ENCODE data around the gene CRACR2B.

DNA sequence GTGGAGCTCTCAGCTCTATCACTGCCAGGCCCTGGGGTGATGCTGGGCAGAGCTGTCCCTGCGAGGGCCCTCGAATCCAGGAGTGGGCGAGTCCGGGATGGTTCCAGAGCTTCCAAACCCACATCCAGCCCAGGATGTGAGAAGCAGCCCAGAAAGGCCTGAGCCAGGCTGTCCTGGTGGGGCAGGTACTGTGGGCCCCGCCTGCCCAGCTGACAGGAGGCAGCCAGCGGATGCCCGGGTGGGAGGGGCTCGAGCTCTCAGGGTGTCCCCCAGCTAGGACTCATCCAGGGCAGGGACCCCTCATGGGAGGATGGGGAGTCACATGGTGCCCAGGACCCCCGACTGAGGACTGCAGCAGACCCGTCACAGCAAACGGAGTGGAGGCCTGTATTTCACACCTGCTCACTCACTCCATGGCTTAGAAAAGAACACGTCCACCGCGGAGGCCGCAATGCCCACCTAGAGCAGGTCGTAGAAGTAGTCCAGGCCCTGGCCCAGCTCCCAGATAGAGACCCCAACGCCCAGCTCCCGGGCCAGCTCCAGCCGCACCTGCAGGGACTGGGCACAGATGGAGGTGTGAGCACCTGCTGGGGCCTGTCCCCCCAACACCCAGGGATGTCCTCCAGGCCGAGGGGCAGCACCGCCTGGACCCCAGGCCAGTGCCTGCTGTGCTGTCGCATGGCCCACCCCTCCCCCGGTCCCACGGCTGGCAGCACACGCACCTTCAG lies 41.8 kb downstream of the CRACR2B start:
- TF ChIP-seq, protein P1, sequence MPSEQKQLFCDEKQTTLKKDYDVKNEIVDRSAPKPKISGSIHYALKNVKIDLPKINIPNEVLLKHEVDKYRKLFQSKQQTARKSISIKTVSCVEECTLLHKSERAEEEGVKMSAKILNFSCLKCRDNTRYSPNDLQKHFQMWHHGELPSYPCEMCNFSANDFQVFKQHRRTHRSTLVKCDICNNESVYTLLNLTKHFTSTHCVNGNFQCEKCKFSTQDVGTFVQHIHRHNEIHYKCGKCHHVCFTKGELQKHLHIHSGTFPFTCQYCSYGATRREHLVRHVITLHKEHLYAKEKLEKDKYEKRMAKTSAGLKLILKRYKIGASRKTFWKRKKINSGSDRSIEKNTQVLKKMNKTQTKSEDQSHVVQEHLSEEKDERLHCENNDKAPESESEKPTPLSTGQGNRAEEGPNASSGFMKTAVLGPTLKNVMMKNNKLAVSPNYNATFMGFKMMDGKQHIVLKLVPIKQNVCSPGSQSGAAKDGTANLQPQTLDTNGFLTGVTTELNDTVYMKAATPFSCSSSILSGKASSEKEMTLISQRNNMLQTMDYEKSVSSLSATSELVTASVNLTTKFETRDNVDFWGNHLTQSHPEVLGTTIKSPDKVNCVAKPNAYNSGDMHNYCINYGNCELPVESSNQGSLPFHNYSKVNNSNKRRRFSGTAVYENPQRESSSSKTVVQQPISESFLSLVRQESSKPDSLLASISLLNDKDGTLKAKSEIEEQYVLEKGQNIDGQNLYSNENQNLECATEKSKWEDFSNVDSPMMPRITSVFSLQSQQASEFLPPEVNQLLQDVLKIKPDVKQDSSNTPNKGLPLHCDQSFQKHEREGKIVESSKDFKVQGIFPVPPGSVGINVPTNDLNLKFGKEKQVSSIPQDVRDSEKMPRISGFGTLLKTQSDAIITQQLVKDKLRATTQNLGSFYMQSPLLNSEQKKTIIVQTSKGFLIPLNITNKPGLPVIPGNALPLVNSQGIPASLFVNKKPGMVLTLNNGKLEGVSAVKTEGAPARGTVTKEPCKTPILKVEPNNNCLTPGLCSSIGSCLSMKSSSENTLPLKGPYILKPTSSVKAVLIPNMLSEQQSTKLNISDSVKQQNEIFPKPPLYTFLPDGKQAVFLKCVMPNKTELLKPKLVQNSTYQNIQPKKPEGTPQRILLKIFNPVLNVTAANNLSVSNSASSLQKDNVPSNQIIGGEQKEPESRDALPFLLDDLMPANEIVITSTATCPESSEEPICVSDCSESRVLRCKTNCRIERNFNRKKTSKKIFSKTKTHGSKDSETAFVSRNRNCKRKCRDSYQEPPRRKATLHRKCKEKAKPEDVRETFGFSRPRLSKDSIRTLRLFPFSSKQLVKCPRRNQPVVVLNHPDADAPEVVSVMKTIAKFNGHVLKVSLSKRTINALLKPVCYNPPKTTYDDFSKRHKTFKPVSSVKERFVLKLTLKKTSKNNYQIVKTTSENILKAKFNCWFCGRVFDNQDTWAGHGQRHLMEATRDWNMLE (tag by site-specific recombination; conservative IDR thresholded peaks at IDR 0.05; ENCODE audit: low read depth): no peak
- TF ChIP-seq, protein P2, sequence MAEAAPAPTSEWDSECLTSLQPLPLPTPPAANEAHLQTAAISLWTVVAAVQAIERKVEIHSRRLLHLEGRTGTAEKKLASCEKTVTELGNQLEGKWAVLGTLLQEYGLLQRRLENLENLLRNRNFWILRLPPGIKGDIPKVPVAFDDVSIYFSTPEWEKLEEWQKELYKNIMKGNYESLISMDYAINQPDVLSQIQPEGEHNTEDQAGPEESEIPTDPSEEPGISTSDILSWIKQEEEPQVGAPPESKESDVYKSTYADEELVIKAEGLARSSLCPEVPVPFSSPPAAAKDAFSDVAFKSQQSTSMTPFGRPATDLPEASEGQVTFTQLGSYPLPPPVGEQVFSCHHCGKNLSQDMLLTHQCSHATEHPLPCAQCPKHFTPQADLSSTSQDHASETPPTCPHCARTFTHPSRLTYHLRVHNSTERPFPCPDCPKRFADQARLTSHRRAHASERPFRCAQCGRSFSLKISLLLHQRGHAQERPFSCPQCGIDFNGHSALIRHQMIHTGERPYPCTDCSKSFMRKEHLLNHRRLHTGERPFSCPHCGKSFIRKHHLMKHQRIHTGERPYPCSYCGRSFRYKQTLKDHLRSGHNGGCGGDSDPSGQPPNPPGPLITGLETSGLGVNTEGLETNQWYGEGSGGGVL (tag by site-specific recombination; IDR thresholded peaks at IDR 0.05): no peak
- TF ChIP-seq ZBTB6 (tag by site-specific recombination; IDR thresholded peaks at IDR 0.05): no peak
- TF ChIP-seq, protein P3, sequence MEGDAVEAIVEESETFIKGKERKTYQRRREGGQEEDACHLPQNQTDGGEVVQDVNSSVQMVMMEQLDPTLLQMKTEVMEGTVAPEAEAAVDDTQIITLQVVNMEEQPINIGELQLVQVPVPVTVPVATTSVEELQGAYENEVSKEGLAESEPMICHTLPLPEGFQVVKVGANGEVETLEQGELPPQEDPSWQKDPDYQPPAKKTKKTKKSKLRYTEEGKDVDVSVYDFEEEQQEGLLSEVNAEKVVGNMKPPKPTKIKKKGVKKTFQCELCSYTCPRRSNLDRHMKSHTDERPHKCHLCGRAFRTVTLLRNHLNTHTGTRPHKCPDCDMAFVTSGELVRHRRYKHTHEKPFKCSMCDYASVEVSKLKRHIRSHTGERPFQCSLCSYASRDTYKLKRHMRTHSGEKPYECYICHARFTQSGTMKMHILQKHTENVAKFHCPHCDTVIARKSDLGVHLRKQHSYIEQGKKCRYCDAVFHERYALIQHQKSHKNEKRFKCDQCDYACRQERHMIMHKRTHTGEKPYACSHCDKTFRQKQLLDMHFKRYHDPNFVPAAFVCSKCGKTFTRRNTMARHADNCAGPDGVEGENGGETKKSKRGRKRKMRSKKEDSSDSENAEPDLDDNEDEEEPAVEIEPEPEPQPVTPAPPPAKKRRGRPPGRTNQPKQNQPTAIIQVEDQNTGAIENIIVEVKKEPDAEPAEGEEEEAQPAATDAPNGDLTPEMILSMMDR (tag by site-specific recombination; IDR thresholded peaks at IDR 0.05): no peak
- no peak for TF ChIP-seq GLIS1 (tag by site-specific recombination; IDR thresholded peaks at IDR 0.05)
- TF ChIP-seq ZNF121 (tag by site-specific recombination; IDR thresholded peaks at IDR 0.05): no peak
- no peak for TF ChIP-seq ZSCAN18 (tag by site-specific recombination; IDR thresholded peaks at IDR 0.05)

Data from HEK293 (cell line).